GM12872 (cell line): Measurements from ENCODE around the gene CDK6.

Experiments used
- CTCF ChIP-seq: IDR thresholded peaks from 3 replicates; pipeline ENCODE4 v1.5.1; 2011; ENCODE audit warnings: low read depth, mild to moderate bottlenecking, low read length, moderate library complexity; ENCODE audit not compliant: insufficient read depth

Gene CDK6

DNA sequence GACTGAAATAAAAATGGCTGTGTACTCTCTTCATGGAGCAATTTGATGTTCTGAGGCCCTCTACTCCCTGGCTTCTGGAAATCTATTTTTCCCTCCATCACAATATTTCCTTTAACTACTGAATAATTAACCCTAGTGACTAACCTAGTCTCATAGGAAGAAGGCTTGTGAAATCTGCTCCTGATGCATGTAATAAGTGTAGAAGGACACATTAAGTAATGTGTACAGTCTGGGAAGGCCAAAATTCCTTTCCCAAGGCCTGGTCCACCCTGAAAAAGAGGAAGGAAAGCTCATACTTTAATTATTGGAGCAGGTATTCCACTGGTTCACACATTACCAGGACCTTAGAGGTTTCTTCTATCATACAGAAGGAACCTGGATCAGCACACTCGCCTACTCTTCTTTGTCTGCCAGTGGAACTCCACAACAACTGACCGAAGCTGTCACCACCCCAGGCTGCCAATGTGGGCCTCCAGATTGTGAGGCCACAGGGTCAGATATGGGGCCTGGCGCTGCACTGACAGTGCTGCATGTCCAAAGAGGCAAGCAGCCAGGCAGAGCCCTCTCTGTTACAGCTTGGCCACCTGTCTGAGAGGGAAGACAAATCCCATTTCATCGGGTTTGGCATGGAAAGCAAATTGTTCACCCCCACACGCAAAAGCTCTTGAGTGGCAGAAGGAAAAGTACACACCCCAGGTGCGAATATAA lies 191.8 kb downstream of the CDK6 start:
- no peak for TF ChIP-seq CTCF

DNA sequence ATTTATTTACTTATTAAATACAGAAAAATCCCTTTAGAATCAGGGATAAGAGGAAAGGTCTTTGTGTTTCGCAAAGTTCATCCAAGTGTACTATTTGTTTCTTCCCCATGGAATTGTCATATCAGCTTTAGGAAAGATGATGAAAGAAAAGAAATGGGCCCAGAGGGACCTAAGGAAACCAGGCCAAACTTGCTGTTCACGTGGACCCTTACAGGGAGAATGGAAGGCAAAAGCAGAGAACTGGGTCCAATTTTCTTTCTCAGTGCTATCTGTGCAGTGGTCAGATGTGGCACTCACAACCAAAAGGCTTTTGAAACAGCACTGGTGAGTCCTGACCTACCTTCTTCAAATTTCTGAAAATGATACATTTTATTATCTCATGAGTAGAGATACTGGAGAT lies 192.6 kb downstream of the CDK6 start:
- no peak for TF ChIP-seq CTCF

DNA sequence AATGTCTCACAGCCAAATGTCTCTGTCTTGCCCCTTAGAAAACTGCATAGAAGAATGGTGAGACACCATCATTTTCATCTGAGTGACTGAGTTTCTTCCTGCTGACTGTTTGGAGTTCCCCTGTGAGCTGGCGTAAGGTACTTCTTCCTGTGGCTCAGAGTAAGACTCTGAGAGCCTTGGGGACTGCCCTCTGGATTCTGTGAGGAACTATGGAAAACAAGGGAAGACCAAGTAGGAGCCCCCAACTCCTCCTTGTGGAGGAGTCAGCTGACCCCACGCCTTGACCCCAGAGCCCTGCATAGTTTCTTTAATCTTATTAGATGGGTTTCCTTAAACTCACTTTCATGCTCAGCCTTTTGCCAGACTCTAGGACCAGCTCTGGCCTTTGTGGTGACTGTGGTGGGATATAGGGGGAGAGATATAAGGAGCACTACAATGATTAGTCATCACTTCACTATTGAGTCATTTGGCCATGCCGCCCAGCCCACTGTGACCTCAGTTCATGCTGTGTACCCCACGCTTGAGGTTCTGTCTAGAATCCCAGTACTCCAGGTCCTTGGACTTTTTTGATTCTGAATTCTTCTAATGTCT lies 194.4 kb downstream of the CDK6 start:
- TF ChIP-seq CTCF: no peak

GRCh38 chr7:92639966-92640365 lies 196.4 kb downstream of the CDK6 start:
- TF ChIP-seq CTCF: no peak

DNA sequence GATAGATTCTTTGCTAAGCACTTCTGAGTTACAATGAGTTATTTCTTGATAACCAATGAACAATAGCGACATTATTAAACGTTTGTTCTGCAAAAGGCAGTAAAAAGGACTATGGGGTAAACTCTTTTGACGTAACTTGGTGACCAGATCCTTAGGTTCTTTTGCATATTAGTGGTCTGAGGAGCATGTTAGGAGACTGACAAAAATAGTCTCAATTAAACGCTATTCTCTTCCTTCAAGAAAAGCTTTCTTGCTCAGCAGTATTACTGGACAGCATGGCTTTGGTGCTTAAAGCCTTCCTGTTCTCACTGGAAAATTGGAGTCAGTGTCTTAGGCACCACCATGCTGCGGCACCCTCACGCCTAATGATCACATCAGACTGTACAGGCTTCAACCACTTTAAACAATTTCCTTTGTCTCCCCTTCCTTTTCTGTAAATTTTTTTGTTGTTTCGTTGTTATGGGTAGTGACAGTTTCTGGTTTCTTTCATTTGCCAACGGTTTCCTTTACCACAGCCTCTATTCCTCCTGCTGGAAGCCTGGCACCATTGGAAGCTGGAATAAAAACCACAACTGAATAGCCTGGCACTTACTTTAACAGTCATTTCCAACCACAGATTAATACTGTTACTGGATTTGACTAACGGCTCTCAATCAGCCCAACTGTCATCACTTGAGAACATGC lies 197.0 kb downstream of the CDK6 start:
- TF ChIP-seq CTCF: no peak

DNA sequence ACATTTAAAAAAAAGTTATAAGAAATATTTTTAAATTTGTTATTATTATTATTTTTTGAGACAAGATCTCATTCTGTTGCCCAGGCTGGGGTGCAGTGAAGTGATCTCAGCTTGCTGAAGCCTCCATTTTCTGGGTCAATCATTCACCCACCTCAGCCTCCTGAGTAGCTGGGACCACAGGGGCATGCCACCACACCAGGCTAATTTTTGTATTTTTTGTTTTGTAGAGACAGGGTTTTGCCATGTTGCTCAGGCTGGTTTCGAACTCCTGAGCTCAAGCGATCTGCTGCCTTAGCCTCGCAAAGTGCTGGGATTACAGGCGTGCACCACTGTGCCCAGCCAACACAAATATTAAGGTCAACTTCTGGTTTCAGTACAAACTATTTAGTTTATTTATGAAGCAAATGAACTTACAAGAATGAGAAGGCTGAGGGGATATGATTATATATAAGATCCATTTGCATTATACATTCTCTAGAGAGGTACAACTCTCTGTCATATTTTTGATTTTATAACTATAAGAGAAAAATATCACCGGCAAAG lies 200.3 kb downstream of the CDK6 start:
- TF ChIP-seq CTCF: no peak

- TF ChIP-seq CTCF: no peak
Observed at GRCh38 chr7:92635538-92635937, 200.8 kb downstream of the CDK6 start.
